Breast epithelium (tissue), 4 donors: ENCODE data around the gene SLC16A5. TPM values are rescaled to one million over a fixed set of nuclear protein-coding genes. Genes with fewer than 3 reads are reported as not detected.
"Not testable (repeated sequence)": the region's sequence is repeated elsewhere in the genome, so short reads cannot be mapped to it uniquely, and the experiment has no call there.

Source experiments
- DNase-seq, 2 donors: peaks; one replicate each; pipeline ENCODE4 v3.0.0-alpha.2; 2019; ENCODE audit warnings: low spot score in 2 of 2
- H3K27ac ChIP-seq, 2 donors: fragments of 200-600 bp; sonication (generic) in 1 of 2; one replicate each; pipeline ENCODE4 v1.5.1; 2016 to 2019; ENCODE audit warnings: mild to moderate bottlenecking in 1 of 2
- H3K27me3 ChIP-seq, 2 donors: fragments of 200-600 bp; sonication (generic) in 1 of 2; one replicate each; pipeline versions ENCODE4 v1.5.1 to v1.6.0; 2017 to 2019; ENCODE audit warnings: control low read depth in 1 of 2, mild to moderate bottlenecking in 1 of 2
- H3K36me3 ChIP-seq: fragments of 200-600 bp; one replicate; pipeline ENCODE4 v1.5.1; 2019
- H3K4me1 ChIP-seq, 2 donors: fragments of 200-600 bp; sonication (generic); one replicate each; pipeline ENCODE4 v1.5.1; 2016 to 2019; ENCODE audit warnings: control low read depth in 1 of 2
- H3K4me3 ChIP-seq, 3 donors: fragments of 200-600 bp; sonication (generic); 1 replicate in 2 of 3; 2 replicates in 1 of 3; pipeline ENCODE4 v1.5.1; 2016 to 2019; ENCODE audit warnings: mild to moderate bottlenecking in 3 of 3, moderate library complexity in 2 of 3
- H3K9me3 ChIP-seq, 2 donors: fragments of 200-600 bp; sonication (generic) in 1 of 2; one replicate each; pipeline ENCODE4 v1.5.1; 2016 to 2019; ENCODE audit warnings: control low read depth in 1 of 2
- POLR2A ChIP-seq: fragments of 450-650 bp; IDR thresholded peaks from one replicate; pipeline ENCODE4 v1.6.1; 2016; ENCODE audit warnings: antibody characterized with exemption, mild to moderate bottlenecking, moderate library complexity
- POLR2AphosphoS5 ChIP-seq, 3 donors: sonication (generic); formaldehyde crosslinking; IDR thresholded peaks; one replicate each; pipeline ENCODE4 v1.6.1; 2017; ENCODE audit warnings: antibody characterized with exemption in 3 of 3
- intact Hi-C: fragments of 100-400 bp; cut with DNase I; formaldehyde crosslinking; loops from one replicate; pipeline ENCODE4 v1.15.1; 2023; ENCODE audit warnings: low total_unique reads
- total RNA-seq, 3 donors: library from RNA; depleted of rRNA; stranded (reverse); fragments of >200 nt; gene quantifications; one replicate each; pipeline ENCODE4 v1.1.0, GENCODE V29; 2016
- TF ChIP-seq, protein P1 (sequence below), 3 donors: fragments of 450-650 bp; IDR thresholded peaks; one replicate each; pipeline ENCODE4 v1.5.1; 2016 to 2017; ENCODE audit warnings: antibody characterized with exemption in 3 of 3, mild to moderate bottlenecking in 3 of 3, moderate library complexity in 3 of 3

The SLC16A5 gene, protein sequence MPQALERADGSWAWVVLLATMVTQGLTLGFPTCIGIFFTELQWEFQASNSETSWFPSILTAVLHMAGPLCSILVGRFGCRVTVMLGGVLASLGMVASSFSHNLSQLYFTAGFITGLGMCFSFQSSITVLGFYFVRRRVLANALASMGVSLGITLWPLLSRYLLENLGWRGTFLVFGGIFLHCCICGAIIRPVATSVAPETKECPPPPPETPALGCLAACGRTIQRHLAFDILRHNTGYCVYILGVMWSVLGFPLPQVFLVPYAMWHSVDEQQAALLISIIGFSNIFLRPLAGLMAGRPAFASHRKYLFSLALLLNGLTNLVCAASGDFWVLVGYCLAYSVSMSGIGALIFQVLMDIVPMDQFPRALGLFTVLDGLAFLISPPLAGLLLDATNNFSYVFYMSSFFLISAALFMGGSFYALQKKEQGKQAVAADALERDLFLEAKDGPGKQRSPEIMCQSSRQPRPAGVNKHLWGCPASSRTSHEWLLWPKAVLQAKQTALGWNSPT
- 10 to 100 TPM in 2 of 3 donors, 1 to 10 TPM in 1; 9.0 to 19.8 (median 18.4) TPM for total RNA-seq

DNA sequence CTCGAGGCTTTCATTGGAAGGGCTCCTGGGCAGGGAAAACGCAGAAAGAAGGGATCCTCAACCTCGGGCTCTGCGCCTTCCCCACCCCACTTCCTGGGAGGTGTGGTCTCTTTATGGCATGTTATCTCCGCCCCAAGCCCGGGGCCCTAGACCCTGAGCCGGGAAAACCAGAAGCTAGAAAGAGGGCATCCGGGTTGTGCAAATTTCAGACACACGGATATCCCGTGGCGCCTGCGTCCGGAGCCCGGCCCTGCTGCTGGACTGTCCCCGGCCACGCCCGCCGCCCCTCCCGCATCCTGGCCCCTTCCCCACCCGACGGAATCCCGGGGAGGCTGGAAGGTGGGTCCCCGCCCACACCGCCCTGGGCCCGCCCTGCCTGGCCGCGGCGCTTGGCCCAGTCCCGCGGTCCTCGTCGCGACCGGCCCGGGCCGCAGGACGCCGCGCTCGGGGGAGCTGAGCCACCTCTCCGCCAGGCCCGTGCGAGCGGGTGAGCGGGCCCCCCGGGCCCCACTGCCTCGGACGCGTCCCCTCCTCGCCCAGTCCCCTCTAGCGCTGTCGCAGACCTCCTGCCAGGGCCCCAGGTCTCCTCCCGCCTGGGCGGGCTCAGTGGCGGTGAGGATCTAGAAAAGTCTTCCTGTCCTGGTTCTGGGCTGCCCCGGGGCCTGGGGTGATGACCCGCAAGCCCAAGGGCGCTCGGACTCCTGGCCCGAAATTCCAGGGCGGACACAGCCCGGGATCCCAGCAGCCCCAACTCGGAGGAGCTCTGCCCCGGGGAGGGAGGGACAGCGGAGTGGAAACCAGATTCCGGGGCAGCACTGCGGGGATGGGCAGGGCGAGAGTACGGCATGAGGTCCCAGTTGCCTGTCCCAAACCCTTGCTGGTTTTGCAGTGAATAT, at the start of gene SLC16A5:
Gene SLC16A5, plus strand, starts transcription at position 397 of the 896 bp plus-strand sequence. CDS start 5,683 bp downstream, outside the sequence.
- peaks cover 21 to 37% of the 10 kb centered on the region in 2 donors for H3K4me1 ChIP-seq
- no peaks in the 10 kb centered on the region for H3K27me3 ChIP-seq
- peak within 1 kb of the TSS; percentile 50 to 91 (median 69) for H3K4me3 ChIP-seq
- H3K36me3 ChIP-seq = no peaks in the 10 kb centered on the region
- intact Hi-C loops = no loop called here
- peak within 1 kb of the TSS; percentile 93 to 98 for H3K27ac ChIP-seq
- TF ChIP-seq POLR2AphosphoS5 (IDR thresholded peaks at IDR 0.05) = peak; percentile 42 to 51 (median 45)
- TF ChIP-seq, protein P1, sequence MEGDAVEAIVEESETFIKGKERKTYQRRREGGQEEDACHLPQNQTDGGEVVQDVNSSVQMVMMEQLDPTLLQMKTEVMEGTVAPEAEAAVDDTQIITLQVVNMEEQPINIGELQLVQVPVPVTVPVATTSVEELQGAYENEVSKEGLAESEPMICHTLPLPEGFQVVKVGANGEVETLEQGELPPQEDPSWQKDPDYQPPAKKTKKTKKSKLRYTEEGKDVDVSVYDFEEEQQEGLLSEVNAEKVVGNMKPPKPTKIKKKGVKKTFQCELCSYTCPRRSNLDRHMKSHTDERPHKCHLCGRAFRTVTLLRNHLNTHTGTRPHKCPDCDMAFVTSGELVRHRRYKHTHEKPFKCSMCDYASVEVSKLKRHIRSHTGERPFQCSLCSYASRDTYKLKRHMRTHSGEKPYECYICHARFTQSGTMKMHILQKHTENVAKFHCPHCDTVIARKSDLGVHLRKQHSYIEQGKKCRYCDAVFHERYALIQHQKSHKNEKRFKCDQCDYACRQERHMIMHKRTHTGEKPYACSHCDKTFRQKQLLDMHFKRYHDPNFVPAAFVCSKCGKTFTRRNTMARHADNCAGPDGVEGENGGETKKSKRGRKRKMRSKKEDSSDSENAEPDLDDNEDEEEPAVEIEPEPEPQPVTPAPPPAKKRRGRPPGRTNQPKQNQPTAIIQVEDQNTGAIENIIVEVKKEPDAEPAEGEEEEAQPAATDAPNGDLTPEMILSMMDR (IDR thresholded peaks at IDR 0.05) = no peak
- H3K9me3 ChIP-seq = no peaks in the 10 kb centered on the region
- peak; percentile 88 to 92 for DNase-seq

- no peak for DNase-seq
- H3K4me3 ChIP-seq = no peak overlapping the region
- H3K36me3 ChIP-seq = no peaks in the 10 kb centered on the region
- no peaks in the 10 kb centered on the region for H3K9me3 ChIP-seq
- no peak for TF ChIP-seq POLR2A
- TF ChIP-seq, protein P1 (IDR thresholded peaks at IDR 0.05) = no peak
- no peak overlapping the region for H3K27ac ChIP-seq
- H3K4me1 ChIP-seq = peaks cover 0 to under 1% of the 10 kb centered on the region in 2 donors
- H3K27me3 ChIP-seq = no peaks in the 10 kb centered on the region
- intact Hi-C loops = loop anchor here (10.0 kb wide), 1 partner anchor 54 kb away; the partner anchor contains the start of gene CDR2L
Observed at GRCh38 chr17:75039238-75039637, 48.5 kb upstream of the SLC16A5 start.

DNA sequence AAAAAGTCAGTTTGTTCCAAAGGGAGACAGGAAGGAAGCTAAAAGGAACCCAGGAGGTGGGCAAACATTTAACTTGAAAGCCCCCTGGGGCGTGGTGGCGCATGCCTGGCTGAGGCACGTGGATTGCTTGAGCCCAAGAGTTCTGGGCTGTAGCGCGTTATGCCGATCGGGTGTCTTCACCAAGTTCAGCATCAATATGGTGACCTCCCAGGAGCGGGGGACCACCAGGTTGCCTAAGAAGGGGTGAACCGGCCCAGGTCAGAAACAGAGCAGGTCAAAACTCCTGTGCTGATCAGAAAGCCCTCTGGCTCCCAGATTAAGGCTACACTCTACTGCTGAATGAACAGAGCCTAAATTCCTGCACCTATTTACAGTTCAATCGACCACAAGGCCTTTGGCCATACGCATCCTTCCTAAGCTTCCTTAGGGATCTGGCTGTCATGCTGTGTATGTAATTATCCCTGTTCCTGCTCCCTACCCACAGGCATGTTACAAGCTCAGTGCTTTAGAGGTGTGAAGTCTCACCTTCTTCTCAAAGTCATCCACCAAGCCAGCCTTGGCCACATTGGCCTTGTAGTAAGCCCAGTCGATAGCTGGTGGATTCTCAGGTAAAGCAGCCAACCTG, 46.0 kb upstream of the SLC16A5 start:
- no peak for TF ChIP-seq POLR2AphosphoS5 (IDR thresholded peaks at IDR 0.05)
- no peak for TF ChIP-seq POLR2A
- TF ChIP-seq, protein P1 (IDR thresholded peaks at IDR 0.05) = no peak
- no peaks in the 10 kb centered on the region for H3K27me3 ChIP-seq
- no peaks in the 10 kb centered on the region for H3K36me3 ChIP-seq
- no peak overlapping the region for H3K27ac ChIP-seq
- intact Hi-C loops = no loop called here
- no peak overlapping the region for H3K4me3 ChIP-seq
- H3K9me3 ChIP-seq = no peaks in the 10 kb centered on the region
- H3K4me1 ChIP-seq = no peaks in the 10 kb centered on the region
- DNase-seq = no peak

- intact Hi-C loops, H3K36me3 ChIP-seq, H3K9me3 ChIP-seq, H3K27ac ChIP-seq, H3K4me3 ChIP-seq, DNase-seq, H3K27me3 ChIP-seq: not testable (repeated sequence)
- peaks cover 0 to 11% of the 10 kb centered on the region in 2 donors for H3K4me1 ChIP-seq
Observed at GRCh38 chr17:75043789-75044188, 44.0 kb upstream of the SLC16A5 start.

DNA sequence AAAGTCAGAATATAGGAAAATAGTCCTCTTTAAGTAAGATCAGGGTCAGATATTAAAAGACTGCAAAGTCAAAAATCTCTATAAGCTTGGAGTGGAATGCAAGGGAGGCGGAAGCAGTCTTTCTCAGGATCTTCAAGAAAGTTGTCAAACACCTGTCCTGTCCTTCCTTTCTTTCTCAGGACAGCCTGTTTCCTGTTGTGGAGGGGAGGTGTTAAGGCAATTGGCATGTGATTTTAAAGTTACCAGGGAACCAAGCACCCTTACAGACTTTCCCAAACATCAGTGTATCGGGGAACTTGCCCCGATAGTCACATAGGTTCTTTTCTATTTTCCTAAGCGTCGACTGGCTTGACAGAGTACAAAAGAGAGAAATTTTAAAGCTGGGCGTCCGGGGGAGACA, 43.0 kb upstream of the SLC16A5 start:
- no peaks in the 10 kb centered on the region for H3K27me3 ChIP-seq
- H3K27ac ChIP-seq = no peak overlapping the region
- no peak for DNase-seq
- intact Hi-C loops = no loop called here
- no peaks in the 10 kb centered on the region for H3K9me3 ChIP-seq
- no peaks in the 10 kb centered on the region for H3K36me3 ChIP-seq
- H3K4me1 ChIP-seq = peaks cover 0 to 12% of the 10 kb centered on the region in 2 donors
- no peak overlapping the region for H3K4me3 ChIP-seq
- TF ChIP-seq, protein P1 (IDR thresholded peaks at IDR 0.05) = no peak
- TF ChIP-seq POLR2AphosphoS5 (IDR thresholded peaks at IDR 0.05) (no peak), POLR2A (no peak)

GRCh38 chr17:75045946-75046406, 41.8 kb upstream of the SLC16A5 start:
- H3K36me3 ChIP-seq, intact Hi-C loops, DNase-seq, H3K27me3 ChIP-seq, H3K9me3 ChIP-seq: not testable (repeated sequence)
- peak overlapping the region; percentile 58 to 97 (median 95) for H3K4me3 ChIP-seq
- H3K27ac ChIP-seq = peak overlapping the region; percentile 94 to 99
- peaks cover 0 to 12% of the 10 kb centered on the region in 2 donors for H3K4me1 ChIP-seq
